ENCODE data around the gene FBXO24. TPM values are rescaled to one million over a fixed set of nuclear protein-coding genes. Genes with fewer than 3 reads are reported as not detected.
A peak's percentile ranks its signal among the peaks of the same experiment; 100 is the strongest.

FBXO24 gene
- total and polyA plus RNA-seq, 9 of the 15 experiments (the other 6 are each of a cell fraction or from before 2014, with no cell fraction given) = 0.17 to 0.95 (median 0.50) TPM

- TF ChIP-seq, protein P1, sequence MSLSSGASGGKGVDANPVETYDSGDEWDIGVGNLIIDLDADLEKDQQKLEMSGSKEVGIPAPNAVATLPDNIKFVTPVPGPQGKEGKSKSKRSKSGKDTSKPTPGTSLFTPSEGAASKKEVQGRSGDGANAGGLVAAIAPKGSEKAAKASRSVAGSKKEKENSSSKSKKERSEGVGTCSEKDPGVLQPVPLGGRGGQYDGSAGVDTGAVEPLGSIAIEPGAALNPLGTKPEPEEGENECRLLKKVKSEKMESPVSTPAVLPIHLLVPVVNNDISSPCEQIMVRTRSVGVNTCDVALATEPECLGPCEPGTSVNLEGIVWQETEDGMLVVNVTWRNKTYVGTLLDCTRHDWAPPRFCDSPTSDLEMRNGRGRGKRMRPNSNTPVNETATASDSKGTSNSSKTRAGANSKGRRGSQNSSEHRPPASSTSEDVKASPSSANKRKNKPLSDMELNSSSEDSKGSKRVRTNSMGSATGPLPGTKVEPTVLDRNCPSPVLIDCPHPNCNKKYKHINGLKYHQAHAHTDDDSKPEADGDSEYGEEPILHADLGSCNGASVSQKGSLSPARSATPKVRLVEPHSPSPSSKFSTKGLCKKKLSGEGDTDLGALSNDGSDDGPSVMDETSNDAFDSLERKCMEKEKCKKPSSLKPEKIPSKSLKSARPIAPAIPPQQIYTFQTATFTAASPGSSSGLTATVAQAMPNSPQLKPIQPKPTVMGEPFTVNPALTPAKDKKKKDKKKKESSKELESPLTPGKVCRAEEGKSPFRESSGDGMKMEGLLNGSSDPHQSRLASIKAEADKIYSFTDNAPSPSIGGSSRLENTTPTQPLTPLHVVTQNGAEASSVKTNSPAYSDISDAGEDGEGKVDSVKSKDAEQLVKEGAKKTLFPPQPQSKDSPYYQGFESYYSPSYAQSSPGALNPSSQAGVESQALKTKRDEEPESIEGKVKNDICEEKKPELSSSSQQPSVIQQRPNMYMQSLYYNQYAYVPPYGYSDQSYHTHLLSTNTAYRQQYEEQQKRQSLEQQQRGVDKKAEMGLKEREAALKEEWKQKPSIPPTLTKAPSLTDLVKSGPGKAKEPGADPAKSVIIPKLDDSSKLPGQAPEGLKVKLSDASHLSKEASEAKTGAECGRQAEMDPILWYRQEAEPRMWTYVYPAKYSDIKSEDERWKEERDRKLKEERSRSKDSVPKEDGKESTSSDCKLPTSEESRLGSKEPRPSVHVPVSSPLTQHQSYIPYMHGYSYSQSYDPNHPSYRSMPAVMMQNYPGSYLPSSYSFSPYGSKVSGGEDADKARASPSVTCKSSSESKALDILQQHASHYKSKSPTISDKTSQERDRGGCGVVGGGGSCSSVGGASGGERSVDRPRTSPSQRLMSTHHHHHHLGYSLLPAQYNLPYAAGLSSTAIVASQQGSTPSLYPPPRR (CRISPR knock-in tag; IDR thresholded peaks at IDR 0.05; ENCODE audit: borderline replicate concordance) = no peak
- TF ChIP-seq BRF1 (IDR thresholded peaks at IDR 0.05; ENCODE audit: borderline replicate concordance, extremely low read depth, insufficient read length) = no peak
- TF ChIP-seq ZNF584 (CRISPR knock-in tag; IDR thresholded peaks at IDR 0.05; ENCODE audit: low read depth) = no peak
- TF ChIP-seq PCBP1 (IDR thresholded peaks at IDR 0.05; ENCODE audit: low read depth, low read length, poor library complexity, severe bottlenecking) = peak; percentile 83
- TF ChIP-seq, protein P2, sequence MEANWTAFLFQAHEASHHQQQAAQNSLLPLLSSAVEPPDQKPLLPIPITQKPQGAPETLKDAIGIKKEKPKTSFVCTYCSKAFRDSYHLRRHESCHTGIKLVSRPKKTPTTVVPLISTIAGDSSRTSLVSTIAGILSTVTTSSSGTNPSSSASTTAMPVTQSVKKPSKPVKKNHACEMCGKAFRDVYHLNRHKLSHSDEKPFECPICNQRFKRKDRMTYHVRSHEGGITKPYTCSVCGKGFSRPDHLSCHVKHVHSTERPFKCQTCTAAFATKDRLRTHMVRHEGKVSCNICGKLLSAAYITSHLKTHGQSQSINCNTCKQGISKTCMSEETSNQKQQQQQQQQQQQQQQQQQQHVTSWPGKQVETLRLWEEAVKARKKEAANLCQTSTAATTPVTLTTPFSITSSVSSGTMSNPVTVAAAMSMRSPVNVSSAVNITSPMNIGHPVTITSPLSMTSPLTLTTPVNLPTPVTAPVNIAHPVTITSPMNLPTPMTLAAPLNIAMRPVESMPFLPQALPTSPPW (CRISPR knock-in tag; IDR thresholded peaks at IDR 0.05) = peak; percentile 72
- peak; percentile 59; the same call in 1 of the 2 replicates for TF ChIP-seq XRCC5 (IDR thresholded peaks at IDR 0.05; ENCODE audit: low read depth, low read length)
- no peak for TF ChIP-seq NFATC3 (IDR thresholded peaks at IDR 0.05)
- TF ChIP-seq ZNF263 (CRISPR knock-in tag; IDR thresholded peaks at IDR 0.05; ENCODE audit: borderline replicate concordance) = no peak
- TF ChIP-seq NFRKB (IDR thresholded peaks at IDR 0.05; ENCODE audit: low read depth) = peak; percentile 83
- peak; percentile 84 for TF ChIP-seq NEUROD1 (IDR thresholded peaks at IDR 0.05; ENCODE audit: borderline replicate concordance, low read depth, low read length, partially characterized antibody)
- TF ChIP-seq DMBX1 (CRISPR knock-in tag; IDR thresholded peaks at IDR 0.05; ENCODE audit: borderline replicate concordance) = peak; percentile 67; the same call in 1 of the 2 replicates
- TF ChIP-seq IFI16 (CRISPR knock-in tag; IDR thresholded peaks at IDR 0.05) = no peak
- TF ChIP-seq CTCFL (IDR thresholded peaks at IDR 0.05; ENCODE audit: borderline replicate concordance, insufficient read depth, low read depth, low read length, poor library complexity, severe bottlenecking) = no peak
- no peak for TF ChIP-seq ARHGAP35 (IDR thresholded peaks at IDR 0.05; ENCODE audit: partially characterized antibody)
- no peak for TF ChIP-seq ZNF212 (CRISPR knock-in tag; IDR thresholded peaks at IDR 0.05)
- TF ChIP-seq DACH1 (IDR thresholded peaks at IDR 0.05; ENCODE audit: partially characterized antibody) = no peak
- peak; percentile 93 to 94; a peak in 3 of 4 replicates for TF ChIP-seq SIN3A (IDR thresholded peaks at IDR 0.05; ENCODE audit: borderline replicate concordance in 2 of 2, control insufficient read depth in 1 of 2, low read depth in 2 of 2, low read length in 2 of 2)
- peak; percentile 55; the same call in 1 of the 2 replicates for TF ChIP-seq EHMT2 (IDR thresholded peaks at IDR 0.05)
- TF ChIP-seq ZFP1 (CRISPR knock-in tag; IDR thresholded peaks at IDR 0.05) = no peak
These were observed 47.3 kb upstream of the FBXO24 start, which contains the start of gene AGFG2 (continued) for GRCh38 chr7:100538654-100539435.
